Activated CD4-positive, alpha-beta T cell treated with anti-CD3 and anti-CD28 coated beads, Interleukin-2, amount 50 U/mL, for 48 hours (primary cell): ENCODE data around the gene MYLK.
"Not testable (repeated sequence)": the region's sequence is repeated elsewhere in the genome, so short reads cannot be mapped to it uniquely, and the experiment has no call there.

ENCODE experiments used
- DNase-seq, 2 experiments: peaks; one replicate each; pipeline ENCODE4 v3.0.0-alpha.2; 2020

Gene MYLK

DNA sequence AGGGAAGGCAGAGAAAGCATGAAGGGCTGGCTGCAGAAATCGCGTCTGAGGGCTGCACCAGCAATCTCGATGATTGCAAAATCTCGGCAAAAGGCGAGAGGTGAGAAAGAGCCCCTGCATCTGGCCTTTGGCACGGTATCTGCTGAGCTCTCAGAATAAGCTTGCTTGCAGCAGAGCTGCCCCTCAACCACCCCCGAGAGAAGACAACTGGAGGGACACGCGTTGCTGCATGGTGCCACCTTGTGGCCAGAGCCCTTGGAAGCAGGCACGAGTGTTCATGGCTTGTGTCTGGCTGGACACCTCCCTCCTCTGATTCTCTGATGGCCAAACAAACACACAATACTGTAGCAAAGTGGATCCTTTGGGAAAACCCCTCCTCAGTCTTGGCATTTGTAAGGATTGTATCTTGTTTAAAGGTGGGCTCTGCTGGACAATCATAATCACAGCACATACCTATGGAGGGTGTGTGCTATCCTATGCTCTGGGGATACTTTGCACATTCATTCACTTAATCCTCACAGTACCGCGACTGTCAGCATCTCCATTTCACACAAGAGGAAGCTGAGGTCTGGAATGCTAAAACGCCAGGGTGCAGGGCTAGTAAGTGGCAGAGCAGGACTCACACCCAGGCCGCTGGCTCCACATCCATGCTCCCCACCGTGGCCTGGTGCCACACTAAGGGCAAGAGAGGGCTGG is 164.9 kb downstream of the MYLK start:
- peak; percentile 43 to 50 for DNase-seq

- no peak for DNase-seq
These were observed 166.0 kb downstream of the MYLK start for GRCh38 chr3:123718108-123718507.

- DNase-seq = not testable (repeated sequence)
These were observed 166.7 kb downstream of the MYLK start for GRCh38 chr3:123717451-123717850.

GRCh38 chr3:123716411-123716810 is 167.7 kb downstream of the MYLK start:
- no peak for DNase-seq

- DNase-seq = no peak
These were observed 170.9 kb downstream of the MYLK start for GRCh38 chr3:123713211-123713610.

DNA sequence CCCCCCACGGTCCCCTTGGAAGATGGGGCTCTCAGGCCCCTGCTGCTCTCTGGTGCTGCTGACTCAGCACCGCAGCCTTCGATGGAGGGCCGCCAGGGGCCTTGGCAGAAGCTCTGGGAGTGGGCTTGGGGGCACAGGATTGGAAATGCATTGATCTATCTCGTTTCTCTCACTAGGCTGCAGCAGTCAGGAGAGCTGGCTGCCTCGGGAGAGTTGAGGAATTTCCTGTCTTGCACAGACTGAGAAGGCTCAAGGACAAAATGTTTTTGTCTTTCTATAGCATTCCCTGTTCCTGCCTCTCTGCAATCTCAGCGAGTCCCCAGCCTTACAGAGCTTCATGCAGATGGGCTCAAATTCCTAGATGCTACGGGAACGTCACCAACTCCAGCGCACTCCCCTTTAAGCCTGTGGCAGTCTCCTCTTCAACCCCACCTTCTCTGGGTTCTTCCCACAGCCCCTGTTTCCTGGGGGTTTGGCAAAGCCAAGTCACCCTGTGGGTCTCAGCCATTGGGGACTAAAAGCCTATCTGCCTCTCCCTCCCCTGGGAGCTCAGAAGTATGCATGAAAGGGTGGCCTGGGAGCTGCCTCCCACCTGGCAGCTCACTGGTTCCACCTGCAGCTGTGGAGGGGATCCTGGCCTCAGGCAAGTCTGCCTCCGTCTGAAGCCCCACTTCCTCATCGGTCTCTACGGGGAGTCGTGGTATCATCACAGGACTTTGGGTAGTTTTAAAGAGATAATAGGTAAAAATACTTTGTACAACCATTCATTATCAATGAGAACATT is 171.9 kb downstream of the MYLK start:
- no peak for DNase-seq

GRCh38 chr3:123711356-123711755 is 172.8 kb downstream of the MYLK start:
- no peak for DNase-seq

- no peak for DNase-seq
These were observed 175.6 kb downstream of the MYLK start for GRCh38 chr3:123708531-123708930.

- DNase-seq = not testable (repeated sequence)
These were observed 176.5 kb downstream of the MYLK start for GRCh38 chr3:123707641-123708040.

GRCh38 chr3:123706871-123707270 is 177.3 kb downstream of the MYLK start:
- no peak for DNase-seq

- DNase-seq = no peak
These were observed 178.4 kb downstream of the MYLK start for GRCh38 chr3:123705488-123706285.

- not testable (repeated sequence) for DNase-seq
These were observed 180.5 kb downstream of the MYLK start for GRCh38 chr3:123703663-123704062.

DNA sequence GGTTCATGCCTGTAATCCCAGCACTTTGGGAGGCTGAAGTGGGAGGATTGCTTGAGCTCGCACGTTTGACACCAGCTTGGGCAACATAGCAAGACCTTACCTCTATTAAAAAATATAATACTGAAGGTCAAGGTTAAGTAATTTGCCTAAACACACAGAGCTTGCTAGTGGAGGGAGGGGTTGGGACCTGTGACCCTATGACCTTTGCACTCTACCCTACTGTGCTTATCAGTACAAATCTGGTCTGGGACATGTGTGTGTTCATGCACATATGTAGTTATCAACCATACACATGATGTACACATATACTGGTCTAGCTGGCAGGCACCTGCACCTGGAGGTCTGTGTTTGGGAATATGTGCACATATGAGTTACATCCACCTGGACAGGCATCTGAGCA is 181.4 kb downstream of the MYLK start:
- no peak for DNase-seq

DNA sequence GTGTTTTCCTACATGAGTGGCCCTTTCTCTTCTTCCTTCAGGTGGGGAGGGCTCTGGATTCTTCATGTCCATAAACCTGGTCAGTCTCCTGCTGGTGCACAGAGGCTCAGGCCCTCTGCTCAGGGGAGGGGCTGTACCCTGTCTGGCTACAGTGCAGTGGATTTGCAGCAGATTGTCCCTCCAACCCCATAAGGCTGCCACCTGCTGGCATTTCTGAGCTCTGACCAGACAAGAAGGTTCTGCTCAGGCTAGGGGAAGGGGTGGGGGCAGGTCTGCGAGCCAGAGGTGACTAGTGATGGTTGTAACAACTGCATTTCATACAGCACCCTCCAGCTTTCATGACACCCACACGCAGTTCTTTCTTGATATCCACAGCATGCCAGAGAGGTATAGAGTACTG is 182.1 kb downstream of the MYLK start:
- DNase-seq = peak; percentile 15 to 26

- DNase-seq = no peak
These were observed 183.1 kb downstream of the MYLK start for GRCh38 chr3:123700791-123701722.

- no peak for DNase-seq
These were observed 185.3 kb downstream of the MYLK start for GRCh38 chr3:123698813-123699212.

DNA sequence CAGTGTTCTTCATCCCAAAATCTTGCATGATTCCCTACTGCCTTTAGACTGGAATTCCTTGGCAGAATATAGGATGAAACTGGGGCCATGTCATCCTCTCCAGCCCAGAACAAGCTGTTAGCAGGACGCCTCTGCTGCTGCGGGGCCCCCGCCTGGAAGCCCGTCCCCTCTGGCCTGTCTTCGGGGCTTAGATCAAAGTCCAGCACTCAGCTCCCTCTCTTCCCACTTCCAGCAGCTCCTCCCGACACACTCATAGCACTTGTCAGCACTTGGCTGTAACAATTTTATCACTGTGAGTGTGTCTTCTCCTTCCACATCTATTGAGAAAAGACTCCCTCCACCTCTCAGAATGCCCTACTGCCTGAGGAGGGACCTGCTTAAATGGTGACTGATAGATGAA is 187.3 kb downstream of the MYLK start:
- no peak for DNase-seq

DNA sequence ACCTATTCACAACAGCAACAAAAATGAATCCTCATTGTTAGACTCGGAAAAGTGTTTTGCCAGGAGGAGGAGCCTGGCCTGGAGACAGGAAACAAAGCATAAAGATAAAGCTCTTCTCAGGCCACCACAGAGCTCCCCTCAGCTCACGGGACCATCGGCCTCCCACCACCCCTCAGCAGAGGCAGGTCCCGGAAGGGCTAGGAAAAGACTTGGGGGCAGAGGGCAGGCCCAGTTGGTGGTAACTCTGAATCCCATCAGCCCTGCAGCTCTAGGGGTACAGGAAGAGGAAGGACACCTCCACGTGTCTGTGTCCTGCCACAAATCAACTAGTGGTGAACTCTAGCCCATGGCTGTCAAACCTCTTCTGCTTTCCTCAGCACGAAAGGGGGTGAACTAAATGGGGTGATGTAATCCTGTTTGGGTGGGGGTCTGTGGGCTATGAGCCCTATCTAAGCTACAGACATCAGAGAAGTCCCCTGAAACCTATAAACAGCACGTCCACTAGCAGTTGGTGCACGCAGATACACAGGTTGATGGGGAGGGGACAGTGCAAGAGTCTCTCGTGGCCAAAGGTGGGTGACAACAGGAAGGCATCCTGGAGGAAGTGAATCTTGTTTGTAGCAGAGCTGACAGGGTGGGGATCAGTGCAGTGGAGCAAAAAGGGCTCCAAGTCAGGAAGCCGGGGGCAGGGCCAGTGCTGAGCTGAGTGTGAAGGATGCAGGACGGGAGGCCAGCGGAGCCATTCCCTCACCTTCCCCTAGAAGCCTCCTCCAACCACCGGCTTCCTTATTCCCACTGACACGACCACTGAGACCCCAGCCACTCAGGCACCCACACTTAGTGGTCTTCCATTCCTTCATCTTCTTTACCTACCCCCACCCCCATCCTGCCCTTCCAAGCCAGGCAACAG is 188.1 kb downstream of the MYLK start:
- DNase-seq = no peak

DNA sequence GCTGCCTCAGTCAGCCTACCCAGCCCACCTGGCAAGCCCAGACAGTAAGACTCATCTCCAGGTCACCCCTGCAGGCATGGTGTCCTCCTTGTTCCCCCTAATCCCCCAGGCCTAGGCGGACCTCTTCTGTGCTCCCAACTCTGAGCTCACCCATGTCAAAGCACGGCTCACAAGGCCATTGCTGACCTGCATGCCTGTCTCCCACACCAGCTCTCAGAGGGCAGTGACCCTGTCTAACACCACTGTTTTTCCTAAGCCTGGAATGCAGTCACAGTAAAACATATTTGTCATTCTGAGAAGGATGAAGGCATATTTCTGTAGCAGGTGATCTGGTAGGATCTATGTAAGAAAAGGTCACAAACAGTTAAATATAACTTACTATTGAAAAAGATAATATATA is 189.0 kb downstream of the MYLK start:
- no peak for DNase-seq

DNA sequence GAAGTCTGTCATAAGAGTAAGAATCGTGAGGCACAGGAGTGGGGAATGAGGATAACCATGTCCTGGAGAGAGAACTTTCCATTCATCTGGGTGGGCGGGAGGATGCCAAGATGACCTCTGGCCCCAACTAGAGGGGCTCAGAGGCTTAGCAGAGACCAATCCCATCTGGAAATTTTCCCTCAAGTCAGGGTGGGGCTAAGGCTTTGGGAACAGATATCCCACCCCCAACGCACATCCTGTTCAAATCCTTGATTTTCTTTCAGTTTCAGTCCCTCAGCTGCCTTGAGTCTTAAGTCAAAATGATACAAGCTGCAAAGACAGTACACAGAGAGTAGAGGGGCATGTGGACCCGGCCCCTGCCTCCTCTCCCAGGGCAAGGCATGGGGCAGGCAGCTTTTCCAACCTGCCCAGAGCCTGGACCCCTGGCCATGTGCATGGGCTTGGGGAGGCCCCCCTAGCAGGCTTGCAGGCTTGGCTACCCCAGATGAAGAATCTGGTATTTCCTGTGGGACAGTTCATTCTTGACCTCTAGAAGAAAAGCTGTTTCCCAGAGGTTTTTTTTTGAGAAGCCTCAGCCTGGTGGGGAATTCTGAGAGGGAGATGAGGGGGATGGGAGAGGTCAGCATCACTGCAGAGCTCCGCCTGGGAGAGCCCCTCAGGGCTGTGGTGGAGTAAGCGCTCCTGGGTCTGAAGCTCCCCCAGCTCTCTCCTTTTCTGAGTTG is 189.6 kb downstream of the MYLK start:
- DNase-seq = no peak
